Fibroblast of lung (primary cell): Measurements from ENCODE around the gene EFR3B.

Experiments
- CTCF ChIP-seq, 2 donors: IDR thresholded peaks in 1 of 2; conservative IDR thresholded peaks in 1 of 2; 1 replicate in 1 of 2; 2 replicates in 1 of 2; pipeline ENCODE4 v1.5.1; 2011 to 2012; ENCODE audit warnings: low read length in 2 of 2, control low read depth in 1 of 2, inconsistent platforms in 1 of 2, low read depth in 1 of 2, mild to moderate bottlenecking in 1 of 2
- EZH2 ChIP-seq: IDR thresholded peaks from 2 replicates; pipeline ENCODE4 v1.5.1; 2012; ENCODE audit warnings: low read length, control low read depth, mild to moderate bottlenecking; ENCODE audit errors: missing control alignments

GRCh38 chr2:25116956-25117355, 75.1 kb downstream of the EFR3B start:
- TF ChIP-seq CTCF (conservative IDR thresholded peaks at IDR 0.05 in 1 of 2, IDR thresholded peaks at IDR 0.05 in 1 of 2; ENCODE audit: low read depth in 1 of 2, low read length in 2 of 2) (no peak), EZH2 (no peak)
